Measurements from ENCODE around the gene KISS1R.

DNA sequence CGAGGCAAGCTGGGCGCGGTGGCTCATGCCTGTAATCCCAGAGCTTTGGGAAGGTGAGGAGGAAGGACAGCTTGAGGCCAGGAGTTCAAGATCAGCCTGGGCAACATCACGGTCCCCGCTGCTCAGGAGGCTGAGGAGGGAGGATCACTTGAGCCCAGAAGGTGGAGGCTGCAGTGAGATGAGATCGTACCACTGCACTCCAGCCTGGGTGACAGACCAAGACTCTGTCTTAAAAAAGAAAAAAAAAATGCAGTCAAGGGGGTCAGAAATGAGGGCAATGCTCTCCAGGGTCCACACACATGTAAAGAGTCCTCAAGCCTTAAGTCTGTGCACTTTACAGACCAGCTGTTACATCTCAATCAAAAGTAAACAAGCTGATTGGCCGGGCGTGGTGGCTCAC lies 12.6 kb upstream of the KISS1R start:
- TF ChIP-seq GATA2 (IDR thresholded peaks at IDR 0.05; ENCODE audit: low read depth, low read length) (no peak), GATA3 (IDR thresholded peaks at IDR 0.05; ENCODE audit: low read depth, low read length) (no peak)
